T-cell (primary cell): ENCODE measurements around the gene TRMT1. TPM values are rescaled to one million over a fixed set of nuclear protein-coding genes. Genes with fewer than 3 reads are reported as not detected.

Experiments used
- ATAC-seq, 4 experiments: fragments of 200-7000 bp in 3 of 4; fragments of 150-1000 bp in 1 of 4; cut with Tn5 transposase; replicated peaks in 1 of 4; 1 replicate in 3 of 4; 2 replicates in 1 of 4; pipeline ENCODE4 v1.10.0; 2021; ENCODE audit warnings: moderate library complexity in 3 of 4, mild to moderate bottlenecking in 2 of 4, moderate number of reproducible peaks in 1 of 4
- CTCF ChIA-PET, 2 donors: fragments of 300-600 bp; sonication (Branson Sonifier 250); formaldehyde crosslinking; loops; one replicate each; lab custom pipeline; 2022; ENCODE audit warnings: antibody characterized with exemption in 2 of 2; lab: Charles Lee
- POLR2A ChIA-PET, 2 donors: fragments of 300-600 bp; sonication (Branson Sonifier 250); formaldehyde crosslinking; loops; one replicate each; lab custom pipeline; 2022; ENCODE audit warnings: antibody characterized with exemption in 2 of 2; lab: Charles Lee
- DNase-seq, 35 experiments: peaks; one replicate each; pipeline versions ENCODE4 v3.0.0 to v3.0.0-alpha.2; 2013 to 2023
- H3K27ac ChIP-seq: one replicate; pipeline ENCODE4 v1.5.1; 2013; ENCODE audit warnings: low read length
- H3K27me3 ChIP-seq, 2 experiments: replicated peaks in 1 of 2; 1 replicate in 1 of 2; 2 replicates in 1 of 2; pipeline versions ENCODE4 v1.6.1 to v1.7.0; 2013; ENCODE audit warnings: low read length in 1 of 2, mixed read lengths in 1 of 2; ENCODE audit not compliant: control insufficient read depth in 2 of 2, insufficient read depth in 2 of 2; ENCODE audit errors: extremely low read depth in 1 of 2
- H3K36me3 ChIP-seq, 2 donors: 1 replicate in 1 of 2; 2 replicates in 1 of 2; pipeline versions ENCODE4 v1.6.1 to v1.7.0; 2013; ENCODE audit warnings: low read length in 1 of 2; ENCODE audit not compliant: control insufficient read depth in 2 of 2, insufficient read depth in 1 of 2; ENCODE audit errors: extremely low read depth in 1 of 2
- H3K4me1 ChIP-seq, 2 experiments: 1 replicate in 1 of 2; 2 replicates in 1 of 2; pipeline versions ENCODE4 v1.6.1 to v1.7.0; 2013; ENCODE audit warnings: low read length in 2 of 2, mixed read lengths in 1 of 2; ENCODE audit not compliant: insufficient read depth in 2 of 2, control insufficient read depth in 1 of 2; ENCODE audit errors: extremely low read depth in 1 of 2
- H3K4me3 ChIP-seq, 2 donors: 1 replicate in 1 of 2; 2 replicates in 1 of 2; pipeline versions ENCODE4 v1.5.1 to v1.7.0; 2013; ENCODE audit warnings: mild to moderate bottlenecking in 2 of 2, low read length in 1 of 2, moderate library complexity in 1 of 2; ENCODE audit not compliant: control insufficient read depth in 1 of 2; ENCODE audit errors: extremely low read depth in 1 of 2
- H3K9me3 ChIP-seq: 2 replicates; pipeline ENCODE4 v1.7.0; 2013
- H3K27ac Mint-ChIP-seq, 2 donors: one replicate each; pipeline ENCODE4 v1.8.0; 2020 to 2021; ENCODE audit warnings: mild to moderate bottlenecking in 2 of 2, mixed read lengths in 2 of 2
- H3K27me3 Mint-ChIP-seq, 2 donors: one replicate each; pipeline ENCODE4 v1.8.0; 2021 to 2022; ENCODE audit warnings: mixed read lengths in 2 of 2
- H3K36me3 Mint-ChIP-seq: one replicate; pipeline ENCODE4 v1.8.0; 2021; ENCODE audit warnings: mixed read lengths
- H3K4me1 Mint-ChIP-seq, 3 donors: one replicate each; pipeline ENCODE4 v1.8.0; 2020 to 2022; ENCODE audit warnings: mixed read lengths in 3 of 3, mild to moderate bottlenecking in 1 of 3
- H3K4me3 Mint-ChIP-seq, 3 donors: one replicate each; pipeline ENCODE4 v1.8.0; 2020 to 2022; ENCODE audit warnings: mild to moderate bottlenecking in 3 of 3, mixed read lengths in 3 of 3, moderate library complexity in 3 of 3
- H3K9me3 Mint-ChIP-seq, 3 donors: one replicate each; pipeline ENCODE4 v1.8.0; 2020 to 2022; ENCODE audit warnings: mixed read lengths in 3 of 3
- WGBS: methylation state at CpG from one replicate; pipeline ENCODE4 v1.1.5; 2013; ENCODE audit warnings: missing lambda C conversion rate; ENCODE audit not compliant: insufficient coverage; 5-methylcytosine and 5-hydroxymethylcytosine counted together
- total RNA-seq, 35 experiments: library from RNA in 6 of 35; stranded (reverse) in 6 of 35; fragments of 120-200 nt in 1 of 35; gene quantifications; one replicate each; pipeline versions ENCODE4 v1.2.1 to v1.2.4 and lab custom pipeline; 2013 to 2026

The TRMT1 gene
- total RNA-seq, 5 donors from 2014 or later (not counting 1 experiment from before 2014, with no cell fraction given) = 68.9 to 121 (median 95.6) TPM

- Histone ChIP-seq H3K4me3 (peak overlapping the region; percentile 51 to 52), H3K27ac (peak overlapping the region; percentile 51), H3K4me1 (peaks cover 25 to 89% of the 10 kb centered on the region in 2 experiments), H3K27me3 (peaks cover 0 to 24% of the 10 kb centered on the region in 2 experiments), H3K9me3 (no peaks in the 10 kb centered on the region), H3K36me3 (no peaks in the 10 kb centered on the region)
- Mint-ChIP-seq H3K27me3 (peaks cover 0 to 7% of the 10 kb centered on the region in 2 donors), H3K4me3 (peak overlapping the region; percentile 72 to 89 (median 78)), H3K4me1 (peaks cover 47 to 60% (median 47%) of the 10 kb centered on the region in 3 donors), H3K9me3 (no peaks in the 10 kb centered on the region), H3K36me3 (no peaks in the 10 kb centered on the region), H3K27ac (peak overlapping the region; percentile 84 to 87)
- ChIA-PET POLR2A (interaction anchor here in 1 of 2 donors (0.7 kb wide), 1 partner anchor 1430 kb away, joined by 6 read pairs; no protein-coding TSS in a partner anchor), CTCF (no interaction called here)
- WGBS = 85% methylated on average over 5 of the region's 7 CpGs
- DNase-seq = no peak
- ATAC-seq = no peak
Observed at GRCh38 chr19:13101590-13102415, 14.7 kb downstream of the TRMT1 start.

- H3K4me3 Mint-ChIP-seq = peak overlapping the region; percentile 72 to 89 (median 78)
Observed at GRCh38 chr19:13100841-13101589, 15.5 kb downstream of the TRMT1 start.

GRCh38 chr19:13100031-13100588 is 16.4 kb downstream of the TRMT1 start:
- Mint-ChIP-seq H3K4me1 (peaks cover 52 to 64% (median 54%) of the 10 kb centered on the region in 3 donors), H3K9me3 (no peaks in the 10 kb centered on the region), H3K4me3 (peak overlapping the region; percentile 66 to 89 (median 72)), H3K27ac (peak overlapping the region; percentile 94 to 96), H3K27me3 (peaks cover 5 to 13% of the 10 kb centered on the region in 2 donors), H3K36me3 (no peaks in the 10 kb centered on the region)
- H3K27me3 ChIP-seq = peaks cover 0 to 40% of the 10 kb centered on the region in 2 experiments
- CTCF ChIA-PET = interaction anchor here in 1 of 2 donors (0.6 to 0.7 kb wide), 2 partner anchors 17 to 50 kb away, joined by 3 to 6 read pairs; partner anchors contain the start of genes IER2 and STX10
- no peaks in the 10 kb centered on the region for H3K9me3 ChIP-seq
- DNase-seq (peak in 23 of 35 experiments; percentile 31 to 75 (median 51)), ATAC-seq (peak in 3 of 4 experiments; percentile 11 to 21 (median 16))
- H3K4me3 ChIP-seq = peak overlapping the region; percentile 62 to 77
- POLR2A ChIA-PET = interaction anchor here in 1 of 2 donors (0.6 kb wide), 1 partner anchor 187 kb away, joined by 3 read pairs; no protein-coding TSS in a partner anchor
- 26% methylated on average over 8 of the region's 12 CpGs for WGBS
- H3K4me1 ChIP-seq = peaks cover 33 to 100% of the 10 kb centered on the region in 2 experiments
- H3K36me3 ChIP-seq = no peaks in the 10 kb centered on the region
- peak overlapping the region; percentile 93 for H3K27ac ChIP-seq

More at GRCh38 chr19:13100841-13101589, 15.5 kb downstream of the TRMT1 start:
- H3K27me3 ChIP-seq = peaks cover 0 to 32% of the 10 kb centered on the region in 2 experiments
- H3K27ac ChIP-seq = peak overlapping the region; percentile 51
- POLR2A ChIA-PET = no interaction called here
- no peaks in the 10 kb centered on the region for H3K9me3 ChIP-seq
- no peaks in the 10 kb centered on the region for H3K36me3 ChIP-seq
- Mint-ChIP-seq H3K4me1 (peaks cover 48 to 61% (median 51%) of the 10 kb centered on the region in 3 donors), H3K27ac (peak overlapping the region; percentile 94 to 96), H3K36me3 (no peaks in the 10 kb centered on the region), H3K27me3 (peaks cover 3 to 10% of the 10 kb centered on the region in 2 donors), H3K9me3 (no peaks in the 10 kb centered on the region)
- CTCF ChIA-PET = interaction anchor here (0.6 kb wide), 2 partner anchors 64 to 71 kb away, joined by 4 to 6 read pairs; no protein-coding TSS in a partner anchor
- H3K4me1 ChIP-seq = peaks cover 27 to 97% of the 10 kb centered on the region in 2 experiments
- DNase-seq (no peak), ATAC-seq (no peak)
- peak overlapping the region; percentile 3 to 51 for H3K4me3 ChIP-seq
- 84% methylated on average over 14 of the region's 18 CpGs for WGBS

GRCh38 chr19:13099073-13099999 is 17.2 kb downstream of the TRMT1 start:
- H3K9me3 ChIP-seq = no peaks in the 10 kb centered on the region
- H3K36me3 Mint-ChIP-seq = no peaks in the 10 kb centered on the region
- peaks cover 52 to 65% (median 55%) of the 10 kb centered on the region in 3 donors for H3K4me1 Mint-ChIP-seq
- DNase-seq = peak; percentile 58 to 90 (median 78)
- H3K27ac ChIP-seq = peak overlapping the region; percentile 93
- peak; percentile 70 to 74 (median 72) for ATAC-seq
- no peaks in the 10 kb centered on the region for H3K9me3 Mint-ChIP-seq
- WGBS = 2% methylated on average over 74 of the region's 77 CpGs
- peaks cover 35 to 98% of the 10 kb centered on the region in 2 experiments for H3K4me1 ChIP-seq
- H3K36me3 ChIP-seq = no peaks in the 10 kb centered on the region
- H3K4me3 ChIP-seq = peak overlapping the region; percentile 62 to 77
- peaks cover 0 to 47% of the 10 kb centered on the region in 2 experiments for H3K27me3 ChIP-seq
- ChIA-PET CTCF (interaction anchor here in 1 of 2 donors (0.6 to 0.7 kb wide), 2 partner anchors 18 to 51 kb away, joined by 3 to 6 read pairs; partner anchors contain the start of genes IER2 and STX10), POLR2A (interaction anchor here (0.6 kb wide), 2 partner anchors 12 to 186 kb away, joined by 3 to 5 read pairs; no protein-coding TSS in a partner anchor)
- H3K27ac Mint-ChIP-seq = peak overlapping the region; percentile 94 to 96
- H3K27me3 Mint-ChIP-seq = peaks cover 5 to 16% of the 10 kb centered on the region in 2 donors
- H3K4me3 Mint-ChIP-seq = peak overlapping the region; percentile 76 to 89 (median 83)

DNA sequence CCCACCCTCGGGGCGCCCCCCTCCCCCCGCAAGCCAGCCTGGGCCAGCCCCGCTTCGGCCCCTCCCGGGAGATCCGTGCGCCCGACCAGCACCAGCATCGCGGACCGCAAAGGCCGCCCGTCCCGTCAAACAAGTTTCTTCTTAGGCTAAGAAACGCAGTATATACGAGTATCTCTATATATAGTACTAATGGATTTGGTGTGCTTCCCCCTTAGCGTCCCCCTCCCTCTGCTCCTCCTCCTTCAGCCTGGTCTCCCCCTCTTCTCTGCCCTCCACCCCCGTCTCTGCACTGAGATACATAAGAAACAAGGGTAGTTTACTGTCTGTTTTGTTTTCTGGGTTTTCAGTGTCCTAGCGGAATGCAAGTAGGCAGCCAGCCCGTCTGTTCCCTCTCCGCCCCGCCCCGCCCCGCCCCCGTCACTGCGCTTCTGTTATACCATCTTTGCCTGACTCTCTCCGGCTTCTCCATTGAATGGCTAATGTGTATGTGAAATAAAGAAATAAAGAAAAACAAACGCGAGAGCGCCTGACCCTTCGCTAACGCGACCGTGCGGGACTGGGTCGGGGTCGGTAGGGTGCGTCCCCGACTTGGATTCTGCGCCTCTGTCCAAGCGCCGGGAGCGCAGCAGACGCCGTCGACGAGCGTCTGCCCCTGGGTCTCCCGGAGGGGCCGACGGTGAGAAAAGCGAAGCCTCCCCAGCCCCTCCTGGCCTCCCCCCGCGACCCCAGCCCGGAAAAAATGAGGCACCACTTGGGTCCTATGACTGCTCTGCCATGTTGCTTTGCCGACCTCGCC is 18.1 kb downstream of the TRMT1 start:
- Histone ChIP-seq H3K36me3 (no peaks in the 10 kb centered on the region), H3K27me3 (peaks cover 0 to 54% of the 10 kb centered on the region in 2 experiments), H3K27ac (peak overlapping the region; percentile 44), H3K4me1 (peaks cover 35 to 93% of the 10 kb centered on the region in 2 experiments), H3K4me3 (peak overlapping the region; percentile 62 to 77), H3K9me3 (no peaks in the 10 kb centered on the region)
- ATAC-seq = peak in 2 of 4 experiments; percentile 11 to 26
- ChIA-PET CTCF (no interaction called here), POLR2A (no interaction called here)
- WGBS = 3% methylated on average over 33 of the region's 58 CpGs
- H3K27ac Mint-ChIP-seq = peak overlapping the region; percentile 74 to 88
- no peaks in the 10 kb centered on the region for H3K36me3 Mint-ChIP-seq
- peaks cover 53 to 64% (median 59%) of the 10 kb centered on the region in 3 donors for H3K4me1 Mint-ChIP-seq
- H3K9me3 Mint-ChIP-seq = no peaks in the 10 kb centered on the region
- DNase-seq = peak in 8 of 35 experiments; percentile 20 to 68 (median 40)
- peak overlapping the region; percentile 76 to 89 (median 83) for H3K4me3 Mint-ChIP-seq
- H3K27me3 Mint-ChIP-seq = peaks cover 5 to 16% of the 10 kb centered on the region in 2 donors
